ENCODE measurements around the gene BLOC1S1. TPM values are rescaled to one million over a fixed set of nuclear protein-coding genes. Genes with fewer than 3 reads are reported as not detected.
A peak's percentile ranks its signal among the peaks of the same experiment; 100 is the strongest.

Gene BLOC1S1
- total RNA-seq, 2 experiments from 2014 or later: 34.8 to 36.9 TPM

- Histone ChIP-seq H3K27me3 (ENCODE audit: control insufficient read depth in 1 of 2, insufficient read depth in 2 of 2, low read length in 2 of 2) (no peaks in the 10 kb centered on the region), H3K4me1 (ENCODE audit: insufficient read depth, low read length) (peaks cover 44% of the 10 kb centered on the region), H3K27ac (ENCODE audit: low read depth in 1 of 2, low read length in 2 of 2) (peak overlapping the region; percentile 93 to 94), H3K36me3 (ENCODE audit: insufficient read depth, low read length) (peaks cover 18% of the 10 kb centered on the region), H3K9me3 (ENCODE audit: control insufficient read depth in 1 of 2, insufficient read depth in 1 of 2, low read length in 2 of 2) (no peaks in the 10 kb centered on the region), H3K4me3 (ENCODE audit: low read length) (peak overlapping the region; percentile 75)
- intact Hi-C loops (cut with DNase I, micrococcal nuclease): no loop called here
- peaks cover 4% of the 10 kb centered on the region for H3K27me3 Mint-ChIP-seq
- peak overlapping the region; percentile 96 for H3K4me3 Mint-ChIP-seq
- H3K4me1 Mint-ChIP-seq (ENCODE audit: low read depth): peaks cover 34% of the 10 kb centered on the region
- ChIA-PET POLR2A (interaction anchor here (1.3 to 2.7 kb wide), 6 partner anchors 12 to 256 kb away, joined by 3 to 30 read pairs (median 12); partner anchors contain the start of genes CD63, DNAJC14, ORMDL2 and RAB5B), CTCF (interaction anchor here (1.3 kb wide), 1 partner anchor 21 kb away, joined by 7 read pairs; no protein-coding TSS in a partner anchor)
- ATAC-seq (ENCODE audit: poor library complexity): no peak
- H3K36me3 Mint-ChIP-seq (ENCODE audit: low read depth): peaks cover 21% of the 10 kb centered on the region
- no peaks in the 10 kb centered on the region for H3K9me3 Mint-ChIP-seq
- peak overlapping the region; percentile 92 for H3K27ac Mint-ChIP-seq
- DNase-seq: peak in 2 of 14 experiments; percentile 30 to 34
- TF ChIP-seq CTCF (IDR thresholded peaks at IDR 0.05): no peak
These were observed 1.5 kb downstream of the BLOC1S1 start for GRCh38 chr12:55717011-55718007.

- ATAC-seq (ENCODE audit: poor library complexity) (no peak), DNase-seq (no peak)
- H3K4me1 ChIP-seq (ENCODE audit: insufficient read depth, low read length): peaks cover 44% of the 10 kb centered on the region
- Mint-ChIP-seq H3K27me3 (peaks cover 4% of the 10 kb centered on the region), H3K27ac (peak overlapping the region; percentile 12), H3K4me1 (ENCODE audit: low read depth) (peaks cover 34% of the 10 kb centered on the region), H3K4me3 (peak overlapping the region; percentile 96), H3K9me3 (no peaks in the 10 kb centered on the region), H3K36me3 (ENCODE audit: low read depth) (peaks cover 21% of the 10 kb centered on the region)
- intact Hi-C loops (cut with DNase I, micrococcal nuclease): no loop called here
- ChIA-PET CTCF (interaction anchor here (1.3 kb wide), 1 partner anchor 21 kb away, joined by 7 read pairs; no protein-coding TSS in a partner anchor), POLR2A (interaction anchor here (1.3 kb wide), 2 partner anchors 11 to 111 kb away, joined by 3 to 4 read pairs; partner anchors contain the start of genes CD63 and DNAJC14)
- H3K36me3 ChIP-seq (ENCODE audit: insufficient read depth, low read length): peaks cover 18% of the 10 kb centered on the region
- H3K9me3 ChIP-seq (ENCODE audit: control insufficient read depth in 1 of 2, insufficient read depth in 1 of 2, low read length in 2 of 2): no peaks in the 10 kb centered on the region
- H3K4me3 ChIP-seq (ENCODE audit: low read length): no peak overlapping the region
- TF ChIP-seq CTCF (IDR thresholded peaks at IDR 0.05): no peak
- H3K27ac ChIP-seq (ENCODE audit: low read depth in 1 of 2, low read length in 2 of 2): no peak overlapping the region
- no peaks in the 10 kb centered on the region for H3K27me3 ChIP-seq (ENCODE audit: control insufficient read depth in 1 of 2, insufficient read depth in 2 of 2, low read length in 2 of 2)
These were observed 2.2 kb downstream of the BLOC1S1 start for GRCh38 chr12:55718015-55718414.

- Mint-ChIP-seq H3K27ac (peak overlapping the region; percentile 12), H3K9me3 (no peaks in the 10 kb centered on the region), H3K4me3 (peak overlapping the region; percentile 54), H3K27me3 (peaks cover 4% of the 10 kb centered on the region), H3K4me1 (ENCODE audit: low read depth) (peaks cover 34% of the 10 kb centered on the region), H3K36me3 (ENCODE audit: low read depth) (peaks cover 21% of the 10 kb centered on the region)
- Histone ChIP-seq H3K27ac (ENCODE audit: low read depth in 1 of 2, low read length in 2 of 2) (no peak overlapping the region), H3K4me1 (ENCODE audit: insufficient read depth, low read length) (peaks cover 44% of the 10 kb centered on the region), H3K27me3 (ENCODE audit: control insufficient read depth in 1 of 2, insufficient read depth in 2 of 2, low read length in 2 of 2) (no peaks in the 10 kb centered on the region), H3K4me3 (ENCODE audit: low read length) (no peak overlapping the region), H3K9me3 (ENCODE audit: control insufficient read depth in 1 of 2, insufficient read depth in 1 of 2, low read length in 2 of 2) (no peaks in the 10 kb centered on the region), H3K36me3 (ENCODE audit: insufficient read depth, low read length) (peaks cover 18% of the 10 kb centered on the region)
- DNase-seq: no peak
- TF ChIP-seq CTCF (IDR thresholded peaks at IDR 0.05): no peak
- ATAC-seq (ENCODE audit: poor library complexity): no peak
- CTCF ChIA-PET: no interaction called here
- POLR2A ChIA-PET: interaction anchor here (0.9 to 1.3 kb wide), 3 partner anchors 10 to 207 kb away, joined by 3 to 4 read pairs (median 3); partner anchors contain the start of gene CD63
- intact Hi-C loops (cut with DNase I, micrococcal nuclease): no loop called here
These were observed 2.9 kb downstream of the BLOC1S1 start for GRCh38 chr12:55718624-55719275.
